IMR-90 (cell line): Measurements from ENCODE around the gene PHLDA2. TPM values are rescaled to one million over a fixed set of nuclear protein-coding genes. Genes with fewer than 3 reads are reported as not detected.

Experiments used
- ATAC-seq: fragments of 200-7000 bp; cut with Tn5 transposase; 2 replicates; pipeline ENCODE4 v1.9.1; 2020; ENCODE audit warnings: low read depth, mild to moderate bottlenecking, moderate library complexity
- BruUV-seq: library from RNA; stranded (reverse); fragments of 400-500 nt; replicated peaks from 2 replicates; lab custom pipeline; 2021; lab: Mats Ljungman, UMichigan
- CTCF ChIA-PET: fragments of 300-600 bp; formaldehyde crosslinking; extraction: SDS; loops from one replicate; lab custom pipeline; 2021; ENCODE audit warnings: antibody characterized with exemption; lab: Yijun Ruan, JAX
- POLR2A ChIA-PET: fragments of 300-600 bp; sonication (Branson Sonifier 250); formaldehyde crosslinking; loops from one replicate; lab custom pipeline; 2022; ENCODE audit warnings: antibody characterized with exemption; ENCODE audit not compliant: unreplicated experiment; lab: Charles Lee
- DNase-seq: peaks from one replicate; pipeline ENCODE4 v3.0.0; 2013
- H2AFZ ChIP-seq: replicated peaks from 2 replicates; pipeline ENCODE3; 2013; ENCODE audit warnings: low read length, mild to moderate bottlenecking; ENCODE audit not compliant: poor library complexity
- H2AK5ac ChIP-seq: 2 replicates; pipeline ENCODE4 v1.6.1; 2013; ENCODE audit warnings: low read depth, low read length, inconsistent platforms
- H2AK9ac ChIP-seq: replicated peaks from 2 replicates; pipeline ENCODE3; 2013; ENCODE audit warnings: mild to moderate bottlenecking, low read depth, low read length, moderate library complexity; ENCODE audit not compliant: poor library complexity
- H2BK120ac ChIP-seq: 2 replicates; pipeline ENCODE4 v1.6.1; 2013; ENCODE audit warnings: low read depth, low read length, inconsistent platforms
- H2BK15ac ChIP-seq: 3 replicates; pipeline ENCODE4 v1.6.1; 2013; ENCODE audit warnings: low read depth, low read length, inconsistent platforms
- H2BK20ac ChIP-seq: 2 replicates; pipeline ENCODE4 v1.6.1; 2013; ENCODE audit warnings: low read depth, mild to moderate bottlenecking, inconsistent platforms, low read length, moderate library complexity
- H2BK5ac ChIP-seq: 2 replicates; pipeline ENCODE4 v1.6.1; 2013; ENCODE audit warnings: mild to moderate bottlenecking, low read depth, low read length, inconsistent platforms; ENCODE audit not compliant: poor library complexity, severe bottlenecking
- H3K14ac ChIP-seq: replicated peaks from 2 replicates; pipeline ENCODE4 v1.6.1; 2013; ENCODE audit warnings: low read depth, low read length, inconsistent platforms
- H3K18ac ChIP-seq: 2 replicates; pipeline ENCODE4 v1.6.1; 2013; ENCODE audit warnings: low read depth, low read length, control low read depth
- H3K23ac ChIP-seq: 2 replicates; pipeline ENCODE4 v1.6.1; 2013; ENCODE audit warnings: low read depth, low read length, inconsistent platforms
- H3K27ac ChIP-seq: 2 replicates; pipeline ENCODE4 v1.5.1; 2013; ENCODE audit warnings: mild to moderate bottlenecking, control low read depth, low read length; ENCODE audit not compliant: insufficient read depth
- H3K27me3 ChIP-seq: 2 replicates; pipeline ENCODE4 v1.6.1; 2013; ENCODE audit warnings: low read length; ENCODE audit not compliant: control insufficient read depth, insufficient read depth
- H3K36me3 ChIP-seq: 2 replicates; pipeline ENCODE4 v1.6.1; 2013; ENCODE audit warnings: low read length, mixed read lengths; ENCODE audit not compliant: control insufficient read depth, insufficient read depth
- H3K4ac ChIP-seq: 2 replicates; pipeline ENCODE4 v1.6.1; 2013; ENCODE audit warnings: low read depth, low read length, inconsistent platforms
- H3K4me1 ChIP-seq: 2 replicates; pipeline ENCODE4 v1.6.1; 2013; ENCODE audit warnings: low read length, mixed read lengths; ENCODE audit not compliant: control insufficient read depth, insufficient read depth
- H3K4me2 ChIP-seq: 2 replicates; pipeline ENCODE4 v1.6.1; 2013; ENCODE audit warnings: low read depth, mild to moderate bottlenecking, control low read depth, low read length, moderate library complexity
- H3K4me3 ChIP-seq: 2 replicates; pipeline ENCODE4 v1.5.1; 2013; ENCODE audit warnings: low read depth, mild to moderate bottlenecking, control low read depth, low read length, moderate library complexity; ENCODE audit not compliant: insufficient read depth
- H3K56ac ChIP-seq: 2 replicates; pipeline ENCODE4 v1.6.1; 2013; ENCODE audit warnings: low read length, inconsistent platforms; ENCODE audit not compliant: insufficient read depth; ENCODE audit errors: extremely low read depth
- H3K79me1 ChIP-seq, 2 experiments: 2 replicates each; pipeline ENCODE4 v1.6.1; 2013; ENCODE audit warnings: low read length in 2 of 2, inconsistent platforms in 1 of 2, low read depth in 1 of 2
- H3K9ac ChIP-seq: 2 replicates; pipeline ENCODE4 v1.6.1; 2013; ENCODE audit warnings: low read depth, low read length, control low read depth
- H3K9me1 ChIP-seq: 2 replicates; pipeline ENCODE4 v1.6.1; 2013; ENCODE audit warnings: low read length, inconsistent platforms; ENCODE audit not compliant: insufficient read depth
- H3K9me3 ChIP-seq: 2 replicates; pipeline ENCODE4 v1.6.1; 2013; ENCODE audit warnings: low read length; ENCODE audit not compliant: control insufficient read depth, insufficient read depth
- H4K20me1 ChIP-seq: 2 replicates; pipeline ENCODE4 v1.6.1; 2013; ENCODE audit warnings: low read length, inconsistent platforms; ENCODE audit not compliant: insufficient read depth
- H4K5ac ChIP-seq: 2 replicates; pipeline ENCODE4 v1.6.1; 2013; ENCODE audit warnings: mild to moderate bottlenecking, low read depth, low read length, control low read depth
- H4K8ac ChIP-seq, 2 experiments: 2 replicates each; pipeline ENCODE4 v1.6.1; 2013; ENCODE audit warnings: low read depth in 2 of 2, low read length in 2 of 2, control low read depth in 1 of 2, inconsistent platforms in 1 of 2
- H4K91ac ChIP-seq: 2 replicates; pipeline ENCODE4 v1.6.1; 2013; ENCODE audit warnings: low read depth, low read length, inconsistent platforms; ENCODE audit not compliant: insufficient read depth
- CHD1 ChIP-seq: IDR thresholded peaks from 2 replicates; pipeline ENCODE4 v1.6.1; 2012; ENCODE audit warnings: low read depth, low read length, improper control_type of control experiment
- WGBS, 2 experiments: methylation state at CpG; one replicate each; pipeline versions ENCODE4 v1.1.5 to v1.1.7; 2013; ENCODE audit warnings: missing lambda C conversion rate in 2 of 2; ENCODE audit not compliant: insufficient read length in 1 of 2; ENCODE audit errors: extremely low coverage in 2 of 2; 5-methylcytosine and 5-hydroxymethylcytosine counted together
- dilution Hi-C: fragments of 300-500 bp; cut with HindIII; formaldehyde crosslinking; loops from one replicate; pipeline ENCODE4 v1.14.3; 2018; ENCODE audit warnings: low sequenced_read_pairs; ENCODE audit not compliant: unreplicated experiment
- in situ Hi-C: fragments of 300-500 bp; cut with MboI; formaldehyde crosslinking; loops from 3 replicates; pipeline ENCODE4 v1.14.3; 2019; ENCODE audit warnings: low sequenced_read_pairs, inconsistent platforms, mixed read lengths
- intact Hi-C: fragments of 100-400 bp; cut with micrococcal nuclease; formaldehyde crosslinking; loops from 2 replicates; pipeline ENCODE4 v1.10.0; 2022
- polyA plus RNA-seq, 3 experiments: library from polyadenylated mRNA; depleted of rRNA; stranded (reverse); fragments of >200 nt; gene quantifications; 2 replicates each; pipeline ENCODE4 v1.2.3, GENCODE V29; 2012; ENCODE audit warnings: low replicate concordance in 1 of 3
- total RNA-seq: library from RNA; depleted of rRNA; stranded (reverse); fragments of >200 nt; gene quantifications from 2 replicates; pipeline ENCODE4 v1.2.3, GENCODE V29; 2012

The PHLDA2 gene
- total and polyA plus RNA-seq, 2 of the 4 experiments (the other 2 are of a cell fraction): 3.8 to 89.0 TPM

GRCh38 chr11:2968341-2968900, 39.2 kb upstream of the PHLDA2 start:
- H3K4ac ChIP-seq: no peak overlapping the region
- H3K79me1 ChIP-seq: peaks cover 51 to 66% of the 10 kb centered on the region in 2 experiments
- H2AFZ ChIP-seq: no peak overlapping the region
- H4K8ac ChIP-seq: no peak overlapping the region
- CTCF ChIA-PET: no interaction called here
- no peak for ATAC-seq
- no peak overlapping the region for H4K5ac ChIP-seq
- no peak overlapping the region for H3K14ac ChIP-seq
- no peak overlapping the region for H2BK120ac ChIP-seq
- no peaks in the 10 kb centered on the region for H3K4me1 ChIP-seq
- no peaks in the 10 kb centered on the region for H3K27me3 ChIP-seq
- no peak overlapping the region for H3K56ac ChIP-seq
- POLR2A ChIA-PET: no interaction called here
- TF ChIP-seq CHD1: no peak
- H3K27ac ChIP-seq: no peak overlapping the region
- in situ Hi-C loops (no loop called here), dilution Hi-C loops (no loop called here), intact Hi-C loops (no loop called here)
- H3K9ac ChIP-seq: no peak overlapping the region
- no peak overlapping the region for H4K91ac ChIP-seq
- H2BK20ac ChIP-seq: no peak overlapping the region
- no peak overlapping the region for H3K18ac ChIP-seq
- no peaks in the 10 kb centered on the region for H3K9me3 ChIP-seq
- no peak overlapping the region for H2AK9ac ChIP-seq
- no peak overlapping the region for H2AK5ac ChIP-seq
- 83% methylated on average over 2 of the region's 6 CpGs; no CpG with 5 or more reads in 1 of the 2 experiments for WGBS, 2 experiments
- no peak overlapping the region for H3K4me2 ChIP-seq
- BruUV-seq: no TSS peak
- no peak overlapping the region for H3K4me3 ChIP-seq
- H2BK5ac ChIP-seq: no peak overlapping the region
- peaks cover 59% of the 10 kb centered on the region for H3K36me3 ChIP-seq
- H4K20me1 ChIP-seq: peaks cover 12% of the 10 kb centered on the region; the same call in 1 of the 2 replicates
- H3K9me1 ChIP-seq: peaks cover 8% of the 10 kb centered on the region
- H2BK15ac ChIP-seq: no peak overlapping the region
- no peak overlapping the region for H3K23ac ChIP-seq
- DNase-seq: no peak
